SK-N-SH (cell line): ENCODE results near the gene DHRS12. TPM values are rescaled to one million over a fixed set of nuclear protein-coding genes. Genes with fewer than 3 reads are reported as not detected.

Experiments used
- CTCF ChIA-PET: fragments of 300-600, 350-600 bp; formaldehyde crosslinking; extraction: SDS; loops from one replicate; lab custom pipeline; 2021; lab: Yijun Ruan, JAX
- POLR2A ChIA-PET: fragments of 350-600 bp; sonication (Branson Sonifier 250); formaldehyde crosslinking; extraction: SDS; loops from one replicate; lab custom pipeline; 2020; ENCODE audit warnings: antibody characterized with exemption, inconsistent platforms; lab: Yijun Ruan, JAX
- DNase-seq: peaks from one replicate; pipeline ENCODE4 v3.0.0; 2012
- H2AFZ ChIP-seq: fragments of 200-600 bp; sonication (generic); 2 replicates; pipeline ENCODE4 v1.8.1; 2016; ENCODE audit warnings: antibody characterized with exemption, mild to moderate bottlenecking, low read depth
- H3F3A ChIP-seq: fragments of 200-600 bp; sonication (generic); replicated peaks from 2 replicates; pipeline ENCODE3; 2016; ENCODE audit warnings: antibody characterized with exemption, mild to moderate bottlenecking; ENCODE audit not compliant: insufficient read depth
- H3K27ac ChIP-seq, 2 experiments: fragments of 200-500 bp in 1 of 2; fragments of 200-600 bp in 1 of 2; sonication (Bioruptor generic) in 1 of 2; sonication (generic), shearing (Covaris generic) in 1 of 2; 2 replicates each; pipeline versions ENCODE4 v1.5.1 to v1.6.1; 2014 to 2016; ENCODE audit warnings: low read depth in 2 of 2, inconsistent platforms in 1 of 2, low read length in 1 of 2, mild to moderate bottlenecking in 1 of 2, mixed read lengths in 1 of 2
- H3K27me3 ChIP-seq: fragments of 200-600 bp; sonication (generic), shearing (Covaris generic); 2 replicates; pipeline ENCODE4 v1.6.1; 2016; ENCODE audit warnings: mixed run types; ENCODE audit not compliant: insufficient read depth
- H3K36me3 ChIP-seq, 2 experiments: fragments of 200-500 bp in 1 of 2; fragments of 200-600 bp in 1 of 2; sonication (Bioruptor generic) in 1 of 2; sonication (generic) in 1 of 2; replicated peaks in 1 of 2; 2 replicates each; pipeline versions ENCODE3 to v1.5.1; 2014 to 2016; ENCODE audit warnings: low read length in 1 of 2, mild to moderate bottlenecking in 1 of 2; ENCODE audit not compliant: insufficient read depth in 2 of 2, control insufficient read depth in 1 of 2
- H3K4me1 ChIP-seq, 2 experiments: fragments of 200-500 bp in 1 of 2; fragments of 200-600 bp in 1 of 2; sonication (Bioruptor generic) in 1 of 2; sonication (generic), shearing (Covaris generic) in 1 of 2; 2 replicates each; pipeline versions ENCODE4 v1.5.1 to v1.6.1; 2014 to 2016; ENCODE audit warnings: low read depth in 1 of 2, low read length in 1 of 2, mixed run types in 1 of 2; ENCODE audit not compliant: insufficient read depth in 2 of 2, control insufficient read depth in 1 of 2
- H3K4me2 ChIP-seq: fragments of 200-600 bp; sonication (generic), shearing (Covaris generic); 2 replicates; pipeline ENCODE4 v1.6.1; 2017; ENCODE audit warnings: mixed run types
- H3K4me3 ChIP-seq, 2 experiments: fragments of 200-500 bp in 1 of 2; fragments of 200-600 bp in 1 of 2; sonication (Bioruptor generic) in 1 of 2; sonication (generic), shearing (Covaris generic) in 1 of 2; 2 replicates each; pipeline versions ENCODE4 v1.5.1 to v1.8.1; 2014 to 2016; ENCODE audit warnings: low read depth in 2 of 2, inconsistent platforms in 1 of 2, low read length in 1 of 2, mild to moderate bottlenecking in 1 of 2, mixed read lengths in 1 of 2, moderate library complexity in 1 of 2
- H3K79me2 ChIP-seq: fragments of 200-600 bp; sonication (generic); 2 replicates; pipeline ENCODE4 v1.8.1; 2017; ENCODE audit warnings: mild to moderate bottlenecking; ENCODE audit not compliant: insufficient read depth
- H3K9ac ChIP-seq: fragments of 200-600 bp; sonication (generic); 2 replicates; pipeline ENCODE4 v1.6.1; 2017; ENCODE audit warnings: mixed run types
- H3K9me2 ChIP-seq: fragments of 200-600 bp; sonication (generic); 2 replicates; pipeline ENCODE4 v1.6.1; 2017; ENCODE audit warnings: mixed run types
- H3K9me3 ChIP-seq: fragments of 200-600 bp; sonication (generic); 2 replicates; pipeline ENCODE4 v1.6.1; 2017; ENCODE audit warnings: mixed run types, mild to moderate bottlenecking, moderate library complexity
- H4K20me1 ChIP-seq: fragments of 200-600 bp; sonication (generic); 2 replicates; pipeline ENCODE4 v1.6.1; 2017; ENCODE audit warnings: mild to moderate bottlenecking, mixed run types; ENCODE audit not compliant: insufficient read depth
- FOSL2 ChIP-seq: IDR thresholded peaks from 2 replicates; pipeline ENCODE4 v1.4.0; 2012; ENCODE audit warnings: low read depth, mild to moderate bottlenecking, moderate library complexity, borderline replicate concordance
- FOXM1 ChIP-seq: IDR thresholded peaks from 2 replicates; pipeline ENCODE4 v1.4.0; 2012; ENCODE audit warnings: low read depth, mild to moderate bottlenecking
- GATA2 ChIP-seq: sonication (generic); formaldehyde crosslinking; IDR thresholded peaks from 2 replicates; pipeline ENCODE4 v1.5.0; 2020; ENCODE audit warnings: mild to moderate bottlenecking, missing genetic modification reagents
- MXI1 ChIP-seq: IDR thresholded peaks from 2 replicates; pipeline ENCODE4 v1.6.1; 2012; ENCODE audit warnings: mild to moderate bottlenecking, low read depth, low read length, improper control_type of control experiment
- NRF1 ChIP-seq: IDR thresholded peaks from 2 replicates; pipeline ENCODE4 v1.6.1; 2012; ENCODE audit warnings: low read depth, mild to moderate bottlenecking, low read length
- RAD21 ChIP-seq: IDR thresholded peaks from 2 replicates; pipeline ENCODE4 v1.6.1; 2012; ENCODE audit warnings: mild to moderate bottlenecking, low read length
- RCOR1 ChIP-seq: fragments of 150-350 bp; IDR thresholded peaks from 2 replicates; pipeline ENCODE4 v1.6.1; 2017; ENCODE audit warnings: antibody characterized with exemption, low read length
- RXRA ChIP-seq: IDR thresholded peaks from 2 replicates; pipeline ENCODE4 v1.4.0; 2012; ENCODE audit warnings: low read depth, mild to moderate bottlenecking, borderline replicate concordance
- SMC3 ChIP-seq: IDR thresholded peaks from 2 replicates; pipeline ENCODE4 v1.6.1; 2012; ENCODE audit warnings: low read depth, low read length, improper control_type of control experiment
- TAF1 ChIP-seq: IDR thresholded peaks from 2 replicates; pipeline ENCODE4 v1.6.1; 2012; ENCODE audit warnings: low read depth, mild to moderate bottlenecking, low read length, moderate library complexity, borderline replicate concordance
- TCF12 ChIP-seq: IDR thresholded peaks from 2 replicates; pipeline ENCODE4 v1.4.0; 2012
- TEAD4 ChIP-seq: IDR thresholded peaks from 2 replicates; pipeline ENCODE4 v1.4.0; 2012; ENCODE audit warnings: mild to moderate bottlenecking, borderline replicate concordance; ENCODE audit not compliant: insufficient read depth
- YY1 ChIP-seq: IDR thresholded peaks from 2 replicates; pipeline ENCODE4 v1.4.0; 2012; ENCODE audit warnings: low read depth, mild to moderate bottlenecking
- WGBS: methylation state at CpG from one replicate; pipeline ENCODE4 v1.1.6; 2017; ENCODE audit warnings: low lambda C conversion rate; 5-methylcytosine and 5-hydroxymethylcytosine counted together
- polyA plus RNA-seq, 3 experiments: library from polyadenylated mRNA; depleted of rRNA; stranded (reverse); fragments of >200 nt; gene quantifications; 2 replicates each; pipeline ENCODE4 v1.2.3, GENCODE V29; 2012
- TF ChIP-seq, protein P1 (sequence below): IDR thresholded peaks from 2 replicates; pipeline ENCODE4; 2012
- TF ChIP-seq, protein P2 (sequence below): fragments of 150-350 bp; IDR thresholded peaks from 2 replicates; pipeline ENCODE4 v1.6.1; 2017; ENCODE audit warnings: antibody characterized with exemption, low read length, low read depth, borderline replicate concordance
- TF ChIP-seq, protein P3 (sequence below): IDR thresholded peaks from 2 replicates; pipeline ENCODE4 v1.4.0; 2012; ENCODE audit warnings: low read depth, borderline replicate concordance
- TF ChIP-seq, protein P4 (sequence below): fragments of 150-350 bp; IDR thresholded peaks from 2 replicates; pipeline ENCODE4 v1.6.1; 2016; ENCODE audit warnings: mild to moderate bottlenecking, low read depth, low read length
- TF ChIP-seq, protein P5 (sequence below): IDR thresholded peaks from 2 replicates; pipeline ENCODE4 v1.4.0; 2012; ENCODE audit warnings: low read depth
- TF ChIP-seq, protein P6 (sequence below): fragments of 200-600 bp; sonication (generic); IDR thresholded peaks from 2 replicates; pipeline ENCODE4 v1.6.1; 2017; ENCODE audit warnings: antibody characterized with exemption, mild to moderate bottlenecking, moderate library complexity

The DHRS12 gene
- polyA plus RNA-seq, 1 of the 3 experiments (the other 2 are of a cell fraction), result 9.6 TPM

DNA sequence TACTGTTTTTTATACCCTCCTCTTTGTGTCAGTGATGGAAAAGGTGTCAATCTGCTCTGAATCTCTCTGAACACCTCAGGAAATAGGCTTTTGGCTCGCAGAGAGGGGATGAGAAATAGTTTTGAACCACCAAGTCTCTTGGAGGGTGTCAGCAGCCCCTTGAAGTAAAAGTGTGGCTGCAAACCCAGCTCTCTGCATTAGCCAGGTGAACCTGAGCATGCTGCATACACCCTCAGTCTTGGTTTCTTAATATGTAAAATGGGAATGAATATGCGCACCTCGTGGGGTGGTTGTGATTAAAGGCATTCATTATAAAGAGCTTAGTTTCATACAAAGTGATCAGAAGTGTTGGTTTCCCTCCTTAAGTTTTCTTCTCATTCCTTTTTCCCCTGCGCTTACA, 1.4 kb upstream of the DHRS12 start:
- ChIA-PET POLR2A (interaction anchor here (0.6 to 1.7 kb wide), 2 partner anchors 19 to 176 kb away, joined by 3 to 9 read pairs; no protein-coding TSS in a partner anchor), CTCF (interaction anchor here (0.7 to 1.8 kb wide), 7 partner anchors 8 to 371 kb away, joined by 3 to 8 read pairs (median 4); partner anchors contain the start of gene TMEM272)
- Histone ChIP-seq H3K9me3 (no peaks in the 10 kb centered on the region), H3K9ac (no peak overlapping the region), H3K27ac (no peak overlapping the region), H3K36me3 (no peaks in the 10 kb centered on the region), H2AFZ (no peak overlapping the region), H3F3A (peaks cover 16% of the 10 kb centered on the region), H3K4me3 (peak overlapping the region in 1 of 2 experiments; percentile 90; a peak in 1 of 4 replicates), H4K20me1 (no peaks in the 10 kb centered on the region), H3K9me2 (no peaks in the 10 kb centered on the region), H3K27me3 (no peaks in the 10 kb centered on the region), H3K4me2 (peak overlapping the region; percentile 94; the same call in 1 of the 2 replicates), H3K4me1 (peaks cover 19 to 41% of the 10 kb centered on the region in 2 experiments), H3K79me2 (0 out of 2 replicates have a peak, but pooled peaks cover 4% of the 10 kb centered on the region)
- WGBS, result 93% methylated on average over 4 of the region's 4 CpGs
- DNase-seq, result no peak
- TF ChIP-seq MXI1 (no peak), RXRA (no peak), GATA2 (CRISPR knock-in tag) (no peak), TEAD4 (no peak), RCOR1 (no peak), NRF1 (no peak), FOXM1 (no peak), TCF12 (no peak), FOSL2 (no peak)
- TF ChIP-seq, protein P1, sequence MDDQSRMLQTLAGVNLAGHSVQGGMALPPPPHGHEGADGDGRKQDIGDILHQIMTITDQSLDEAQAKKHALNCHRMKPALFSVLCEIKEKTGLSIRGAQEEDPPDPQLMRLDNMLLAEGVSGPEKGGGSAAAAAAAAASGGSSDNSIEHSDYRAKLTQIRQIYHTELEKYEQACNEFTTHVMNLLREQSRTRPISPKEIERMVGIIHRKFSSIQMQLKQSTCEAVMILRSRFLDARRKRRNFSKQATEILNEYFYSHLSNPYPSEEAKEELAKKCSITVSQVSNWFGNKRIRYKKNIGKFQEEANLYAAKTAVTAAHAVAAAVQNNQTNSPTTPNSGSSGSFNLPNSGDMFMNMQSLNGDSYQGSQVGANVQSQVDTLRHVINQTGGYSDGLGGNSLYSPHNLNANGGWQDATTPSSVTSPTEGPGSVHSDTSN, result no peak
- TF ChIP-seq, protein P2, sequence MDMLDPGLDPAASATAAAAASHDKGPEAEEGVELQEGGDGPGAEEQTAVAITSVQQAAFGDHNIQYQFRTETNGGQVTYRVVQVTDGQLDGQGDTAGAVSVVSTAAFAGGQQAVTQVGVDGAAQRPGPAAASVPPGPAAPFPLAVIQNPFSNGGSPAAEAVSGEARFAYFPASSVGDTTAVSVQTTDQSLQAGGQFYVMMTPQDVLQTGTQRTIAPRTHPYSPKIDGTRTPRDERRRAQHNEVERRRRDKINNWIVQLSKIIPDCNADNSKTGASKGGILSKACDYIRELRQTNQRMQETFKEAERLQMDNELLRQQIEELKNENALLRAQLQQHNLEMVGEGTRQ, result no peak
- TF ChIP-seq, protein P3, sequence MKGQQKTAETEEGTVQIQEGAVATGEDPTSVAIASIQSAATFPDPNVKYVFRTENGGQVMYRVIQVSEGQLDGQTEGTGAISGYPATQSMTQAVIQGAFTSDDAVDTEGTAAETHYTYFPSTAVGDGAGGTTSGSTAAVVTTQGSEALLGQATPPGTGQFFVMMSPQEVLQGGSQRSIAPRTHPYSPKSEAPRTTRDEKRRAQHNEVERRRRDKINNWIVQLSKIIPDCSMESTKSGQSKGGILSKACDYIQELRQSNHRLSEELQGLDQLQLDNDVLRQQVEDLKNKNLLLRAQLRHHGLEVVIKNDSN, result no peak

DNA sequence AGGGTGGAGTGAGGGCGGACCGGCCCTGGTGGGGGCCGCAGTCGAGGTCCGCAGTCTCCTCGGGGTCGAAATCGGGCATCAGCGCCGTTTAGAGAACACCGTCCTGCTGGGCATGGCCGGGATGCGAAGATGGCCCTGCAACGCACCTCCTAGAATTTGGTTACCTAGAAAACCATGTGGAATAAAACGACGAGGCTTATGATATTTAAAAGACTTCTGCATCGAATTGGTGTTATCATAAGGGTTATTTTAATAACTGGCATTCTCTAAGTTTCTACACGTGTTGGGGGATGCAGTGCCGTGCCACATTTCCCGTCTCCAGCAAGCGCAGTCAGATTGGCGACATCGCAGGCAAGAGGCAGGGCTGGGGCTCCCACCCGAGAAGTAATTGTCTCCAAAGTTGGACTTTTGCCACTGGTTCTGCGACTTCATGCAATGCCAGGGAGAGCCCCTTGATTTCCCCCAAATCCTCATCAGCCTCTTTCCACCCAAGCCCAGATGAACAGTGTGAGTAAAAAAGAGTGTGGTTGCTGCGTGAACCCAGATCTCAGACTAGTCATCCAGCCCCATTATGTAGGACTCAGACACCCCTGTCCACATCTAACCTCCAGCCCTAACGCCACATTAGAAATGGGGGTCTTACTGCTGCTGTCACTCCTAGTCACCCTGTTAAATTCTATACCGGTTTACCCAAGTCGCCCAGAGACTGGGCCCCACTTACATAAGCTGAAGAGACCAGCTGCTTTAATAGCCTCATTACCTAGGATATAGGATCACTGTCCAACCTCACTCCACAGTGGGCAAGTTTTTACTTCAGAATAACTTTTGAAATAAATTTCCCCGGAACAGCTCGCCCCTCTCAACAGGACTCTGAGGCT, 571 bp upstream of the DHRS12 start:
- no peaks in the 10 kb centered on the region for H3K36me3 ChIP-seq
- H3K9me2 ChIP-seq, result no peaks in the 10 kb centered on the region
- WGBS, result 25% methylated on average over 26 of the region's 31 CpGs
- H3K4me3 ChIP-seq, result peak overlapping the region; percentile 82 to 90
- H2AFZ ChIP-seq, result peak overlapping the region; percentile 87
- peaks cover 16% of the 10 kb centered on the region for H3F3A ChIP-seq
- peak overlapping the region; percentile 95 for H3K9ac ChIP-seq
- ChIA-PET CTCF (interaction anchor here (0.7 to 1.8 kb wide), 6 partner anchors 10 to 371 kb away, joined by 3 to 8 read pairs (median 4); partner anchors contain the start of gene TMEM272), POLR2A (interaction anchor here (1.7 kb wide), 1 partner anchor 18 kb away, joined by 9 read pairs; no protein-coding TSS in a partner anchor)
- H3K27ac ChIP-seq, result peak overlapping the region; percentile 78 to 98
- peak; percentile 47 for DNase-seq
- H3K4me2 ChIP-seq, result peak overlapping the region; percentile 94
- no peaks in the 10 kb centered on the region for H4K20me1 ChIP-seq
- H3K79me2 ChIP-seq, result 0 out of 2 replicates have a peak, but pooled peaks cover 4% of the 10 kb centered on the region
- peaks cover 19 to 45% of the 10 kb centered on the region in 2 experiments for H3K4me1 ChIP-seq
- H3K9me3 ChIP-seq, result no peaks in the 10 kb centered on the region
- H3K27me3 ChIP-seq, result no peaks in the 10 kb centered on the region
- TF ChIP-seq TEAD4, result no peak
- TF ChIP-seq RAD21, result no peak
- TF ChIP-seq, protein P4, sequence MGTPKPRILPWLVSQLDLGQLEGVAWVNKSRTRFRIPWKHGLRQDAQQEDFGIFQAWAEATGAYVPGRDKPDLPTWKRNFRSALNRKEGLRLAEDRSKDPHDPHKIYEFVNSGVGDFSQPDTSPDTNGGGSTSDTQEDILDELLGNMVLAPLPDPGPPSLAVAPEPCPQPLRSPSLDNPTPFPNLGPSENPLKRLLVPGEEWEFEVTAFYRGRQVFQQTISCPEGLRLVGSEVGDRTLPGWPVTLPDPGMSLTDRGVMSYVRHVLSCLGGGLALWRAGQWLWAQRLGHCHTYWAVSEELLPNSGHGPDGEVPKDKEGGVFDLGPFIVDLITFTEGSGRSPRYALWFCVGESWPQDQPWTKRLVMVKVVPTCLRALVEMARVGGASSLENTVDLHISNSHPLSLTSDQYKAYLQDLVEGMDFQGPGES, result no peak
- 0 out of 2 replicates have a peak, but pooled peaks have one; percentile 22 for TF ChIP-seq MXI1
- TF ChIP-seq YY1, result no peak
- TF ChIP-seq, protein P5, sequence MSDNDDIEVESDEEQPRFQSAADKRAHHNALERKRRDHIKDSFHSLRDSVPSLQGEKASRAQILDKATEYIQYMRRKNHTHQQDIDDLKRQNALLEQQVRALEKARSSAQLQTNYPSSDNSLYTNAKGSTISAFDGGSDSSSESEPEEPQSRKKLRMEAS, result peak; percentile 54; the same call in 1 of the 2 replicates
- TF ChIP-seq, protein P6, sequence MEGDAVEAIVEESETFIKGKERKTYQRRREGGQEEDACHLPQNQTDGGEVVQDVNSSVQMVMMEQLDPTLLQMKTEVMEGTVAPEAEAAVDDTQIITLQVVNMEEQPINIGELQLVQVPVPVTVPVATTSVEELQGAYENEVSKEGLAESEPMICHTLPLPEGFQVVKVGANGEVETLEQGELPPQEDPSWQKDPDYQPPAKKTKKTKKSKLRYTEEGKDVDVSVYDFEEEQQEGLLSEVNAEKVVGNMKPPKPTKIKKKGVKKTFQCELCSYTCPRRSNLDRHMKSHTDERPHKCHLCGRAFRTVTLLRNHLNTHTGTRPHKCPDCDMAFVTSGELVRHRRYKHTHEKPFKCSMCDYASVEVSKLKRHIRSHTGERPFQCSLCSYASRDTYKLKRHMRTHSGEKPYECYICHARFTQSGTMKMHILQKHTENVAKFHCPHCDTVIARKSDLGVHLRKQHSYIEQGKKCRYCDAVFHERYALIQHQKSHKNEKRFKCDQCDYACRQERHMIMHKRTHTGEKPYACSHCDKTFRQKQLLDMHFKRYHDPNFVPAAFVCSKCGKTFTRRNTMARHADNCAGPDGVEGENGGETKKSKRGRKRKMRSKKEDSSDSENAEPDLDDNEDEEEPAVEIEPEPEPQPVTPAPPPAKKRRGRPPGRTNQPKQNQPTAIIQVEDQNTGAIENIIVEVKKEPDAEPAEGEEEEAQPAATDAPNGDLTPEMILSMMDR, result no peak
- TF ChIP-seq TAF1, result no peak
- no peak for TF ChIP-seq SMC3
